ENCODE measurements around the gene PREX1.

The PREX1 gene

GRCh38 chr20:48774696-48775095 is 53.1 kb downstream of the PREX1 start:
- TF ChIP-seq CTCF (conservative IDR thresholded peaks at IDR 0.05; ENCODE audit: low read length) = no peak
- H3K4me3 ChIP-seq (ENCODE audit: low read length) = no peak overlapping the region
- no peak for DNase-seq (ENCODE audit: low read depth)

- peak; percentile 78 for DNase-seq (ENCODE audit: low read depth)
These were observed 53.9 kb downstream of the PREX1 start for GRCh38 chr20:48773837-48774418.

GRCh38 chr20:48772183-48772976 is 55.4 kb downstream of the PREX1 start:
- no peak for DNase-seq (ENCODE audit: low read depth)
- no peak for TF ChIP-seq CTCF (conservative IDR thresholded peaks at IDR 0.05; ENCODE audit: low read length)
- no peak overlapping the region for H3K4me3 ChIP-seq (ENCODE audit: low read length)

More at GRCh38 chr20:48773837-48774418, 53.9 kb downstream of the PREX1 start:
- H3K4me3 ChIP-seq (ENCODE audit: low read length) = no peak overlapping the region
- no peak for TF ChIP-seq CTCF (conservative IDR thresholded peaks at IDR 0.05; ENCODE audit: low read length)

GRCh38 chr20:48771542-48771941 is 56.3 kb downstream of the PREX1 start:
- TF ChIP-seq CTCF (conservative IDR thresholded peaks at IDR 0.05; ENCODE audit: low read length) = no peak
- H3K4me3 ChIP-seq (ENCODE audit: low read length) = no peak overlapping the region
- peak; percentile 94 for DNase-seq (ENCODE audit: low read depth)

GRCh38 chr20:48770700-48771442 is 56.9 kb downstream of the PREX1 start:
- no peak overlapping the region for H3K4me3 ChIP-seq (ENCODE audit: low read length)
- DNase-seq (ENCODE audit: low read depth) = peak; percentile 24
- no peak for TF ChIP-seq CTCF (conservative IDR thresholded peaks at IDR 0.05; ENCODE audit: low read length)

- TF ChIP-seq CTCF (conservative IDR thresholded peaks at IDR 0.05; ENCODE audit: low read length) = no peak
- H3K4me3 ChIP-seq (ENCODE audit: low read length) = no peak overlapping the region
- no peak for DNase-seq (ENCODE audit: low read depth)
These were observed 58.5 kb downstream of the PREX1 start for GRCh38 chr20:48769069-48769983.

Measured in AG10803 (cell line).